NT2/D1 (cell line): ENCODE measurements around the gene CTBP1.

Source experiments
- SUZ12 ChIP-seq: IDR thresholded peaks from 2 replicates; pipeline ENCODE4 v1.6.1; 2011; ENCODE audit not compliant: insufficient read length, insufficient read depth; ENCODE audit errors: extremely low read depth
- YY1 ChIP-seq: IDR thresholded peaks from 2 replicates; pipeline ENCODE4 v1.6.1; 2011; ENCODE audit not compliant: insufficient read length, insufficient read depth

- TF ChIP-seq YY1 (no peak), SUZ12 (no peak)
Observed at GRCh38 chr4:1246901-1247863, 1.7 kb downstream of the CTBP1 start.
